GM12878 (cell line): ENCODE measurements around the gene HERPUD1. TPM values are rescaled to one million over a fixed set of nuclear protein-coding genes. Genes with fewer than 3 reads are reported as not detected.

ENCODE experiments used
- ATAC-seq: fragments of 200-7000 bp; cut with Tn5 transposase; 3 replicates; pipeline ENCODE4 v1.9.1; 2020; ENCODE audit warnings: mild to moderate bottlenecking, moderate library complexity
- BruUV-seq: library from RNA; stranded (reverse); fragments of 400-500 nt; replicated peaks from 2 replicates; lab custom pipeline; 2021; lab: Mats Ljungman, UMichigan
- CTCF ChIA-PET: fragments of 300-600 bp; sonication (Branson Sonifier 250); formaldehyde crosslinking; extraction: SDS; loops from one replicate; lab custom pipeline; 2021; ENCODE audit warnings: inconsistent platforms; lab: Yijun Ruan, JAX
- POLR2A ChIA-PET: fragments of 350-600 bp; formaldehyde crosslinking; extraction: SDS; loops from one replicate; lab custom pipeline; 2021; ENCODE audit warnings: inconsistent platforms; lab: Charles Lee
- RAD21 ChIA-PET: fragments of 300-600 bp; sonication (Branson Sonifier 250); formaldehyde crosslinking; loops from one replicate; lab custom pipeline; 2023; ENCODE audit warnings: antibody characterized with exemption; ENCODE audit not compliant: unreplicated experiment; lab: Charles Lee
- SMC1A ChIA-PET: fragments of 300-600 bp; sonication (Branson Sonifier 250); formaldehyde crosslinking; loops from one replicate; lab custom pipeline; 2023; ENCODE audit not compliant: unreplicated experiment, uncharacterized antibody; lab: Charles Lee
- DNase-seq: peaks from one replicate; pipeline ENCODE4 v3.0.0-alpha.2; 2011; ENCODE audit warnings: low read depth, low spot score
- FAIRE-seq: peaks from 3 replicates; lab custom pipeline; 2011; peaks lifted over from hg19 to GRCh38; lab: Jason Lieb, UNC
- H2AFZ ChIP-seq: 2 replicates; pipeline ENCODE4 v1.6.0; 2011; ENCODE audit warnings: low read depth, low read length, control low read depth; ENCODE audit not compliant: control insufficient read depth
- H3K27ac ChIP-seq: 2 replicates; pipeline ENCODE4 v1.5.1; 2011; ENCODE audit warnings: control low read depth; ENCODE audit not compliant: control insufficient read depth, insufficient read depth
- H3K27me3 ChIP-seq, 2 experiments: replicated peaks in 1 of 2; 2 replicates each; pipeline versions ENCODE4 v1.6.0 to v1.6.1; 2011; ENCODE audit warnings: low read length in 1 of 2; ENCODE audit not compliant: control insufficient read depth in 2 of 2, insufficient read depth in 2 of 2
- H3K36me3 ChIP-seq, 2 experiments: 2 replicates each; pipeline ENCODE4 v1.5.1; 2011; ENCODE audit warnings: low read length in 1 of 2; ENCODE audit not compliant: control insufficient read depth in 2 of 2, insufficient read depth in 2 of 2
- H3K4me1 ChIP-seq: 2 replicates; pipeline ENCODE4 v1.6.1; 2011; ENCODE audit warnings: mild to moderate bottlenecking, low read length, moderate library complexity, mixed read lengths; ENCODE audit not compliant: control insufficient read depth, insufficient read depth
- H3K4me2 ChIP-seq: 2 replicates; pipeline ENCODE4 v1.6.0; 2011; ENCODE audit warnings: control low read depth; ENCODE audit not compliant: control insufficient read depth, insufficient read depth
- H3K4me3 ChIP-seq: fragments of 200-600 bp; sonication (generic); 2 replicates; pipeline ENCODE4 v1.5.1; 2016
- H3K79me2 ChIP-seq: 2 replicates; pipeline ENCODE4 v1.6.0; 2011; ENCODE audit warnings: low read length; ENCODE audit not compliant: control insufficient read depth, insufficient read depth
- H3K9ac ChIP-seq: 2 replicates; pipeline ENCODE4 v1.8.0; 2011; ENCODE audit warnings: low read length, control low read depth, mixed read lengths; ENCODE audit not compliant: control insufficient read depth, insufficient read depth
- H3K9me3 ChIP-seq: replicated peaks from 3 replicates; pipeline ENCODE4 v1.5.1; 2011; ENCODE audit warnings: mild to moderate bottlenecking, low read length; ENCODE audit not compliant: control insufficient read depth, insufficient read depth
- H4K20me1 ChIP-seq: 2 replicates; pipeline ENCODE4 v1.6.0; 2011; ENCODE audit not compliant: control insufficient read depth, insufficient read depth
- CBFB ChIP-seq: IDR thresholded peaks from 2 replicates; pipeline ENCODE4 v1.6.1; 2016; ENCODE audit warnings: antibody characterized with exemption, low read depth
- ELK1 ChIP-seq: IDR thresholded peaks from 2 replicates; pipeline ENCODE4 v1.6.1; 2012; ENCODE audit warnings: low read depth, low read length, improper control_type of control experiment
- NFXL1 ChIP-seq: fragments of 450-650 bp; IDR thresholded peaks from 2 replicates; pipeline ENCODE4 v1.6.1; 2017; ENCODE audit warnings: antibody characterized with exemption, mild to moderate bottlenecking, borderline replicate concordance
- POLR2A ChIP-seq: IDR thresholded peaks from 2 replicates; pipeline ENCODE4 v1.6.1; 2011; ENCODE audit warnings: low read depth, mild to moderate bottlenecking, low read length
- POLR2AphosphoS5 ChIP-seq: IDR thresholded peaks from 2 replicates; pipeline ENCODE4 v1.6.1; 2011; ENCODE audit warnings: mild to moderate bottlenecking, low read length, inconsistent platforms
- RCOR1 ChIP-seq: conservative IDR thresholded peaks from 2 replicates; pipeline ENCODE4 v1.6.1; 2012; ENCODE audit warnings: low read depth, low read length, improper control_type of control experiment
- RELB ChIP-seq: fragments of 450-650 bp; IDR thresholded peaks from 2 replicates; pipeline ENCODE4 v1.6.1; 2017; ENCODE audit warnings: low read depth, mild to moderate bottlenecking, moderate library complexity
- RUNX3 ChIP-seq: IDR thresholded peaks from 2 replicates; pipeline ENCODE4 v1.6.1; 2012; ENCODE audit warnings: low read length, inconsistent platforms
- SKIL ChIP-seq: fragments of 450-650 bp; IDR thresholded peaks from 2 replicates; pipeline ENCODE4 v1.6.1; 2017; ENCODE audit warnings: mild to moderate bottlenecking, low read depth, inconsistent platforms; ENCODE audit not compliant: poor library complexity, severe bottlenecking
- SMAD1 ChIP-seq: fragments of 450-650 bp; IDR thresholded peaks from 2 replicates; pipeline ENCODE4 v1.6.1; 2018; ENCODE audit warnings: mild to moderate bottlenecking, low read depth; ENCODE audit not compliant: partially characterized antibody
- SREBF2 ChIP-seq: IDR thresholded peaks from 2 replicates; pipeline ENCODE4 v1.6.1; 2012; ENCODE audit warnings: mild to moderate bottlenecking, low read length
- WRNIP1 ChIP-seq: IDR thresholded peaks from 2 replicates; pipeline ENCODE4 v1.6.1; 2011; ENCODE audit warnings: low read depth, low read length, improper control_type of control experiment, borderline replicate concordance
- YBX1 ChIP-seq: fragments of 450-650 bp; IDR thresholded peaks from 2 replicates; pipeline ENCODE4 v1.6.1; 2016; ENCODE audit warnings: antibody characterized with exemption
- ZBED1 ChIP-seq: IDR thresholded peaks from 2 replicates; pipeline ENCODE4 v1.6.1; 2016; ENCODE audit warnings: borderline replicate concordance
- ZNF207 ChIP-seq: fragments of 450-650 bp; IDR thresholded peaks from 2 replicates; pipeline ENCODE4 v1.6.1; 2014; ENCODE audit warnings: antibody characterized with exemption, mild to moderate bottlenecking, borderline replicate concordance
- ZNF24 ChIP-seq: fragments of 450-650 bp; IDR thresholded peaks from 2 replicates; pipeline ENCODE4 v1.6.1; 2017; ENCODE audit warnings: antibody characterized with exemption, mild to moderate bottlenecking
- ZNF687 ChIP-seq: fragments of 450-650 bp; IDR thresholded peaks from 2 replicates; pipeline ENCODE4 v1.6.1; 2017; ENCODE audit warnings: mild to moderate bottlenecking, moderate library complexity
- WGBS: methylation state at CpG from one replicate; pipeline ENCODE4 v1.1.6; 2016; ENCODE audit warnings: low lambda C conversion rate; ENCODE audit not compliant: insufficient replicate concordance, insufficient coverage; ENCODE audit errors: missing lambda C conversion rate; 5-methylcytosine and 5-hydroxymethylcytosine counted together
- in situ Hi-C: fragments of 300-500 bp; cut with MboI; formaldehyde crosslinking; loops from 9 replicates; pipeline ENCODE4 v1.14.3; 2018; ENCODE audit warnings: mixed read lengths
- intact Hi-C: fragments of 100-400 bp; cut with micrococcal nuclease; formaldehyde crosslinking; loops from one replicate; pipeline ENCODE4 v1.14.2; 2022; ENCODE audit not compliant: unreplicated experiment
- polyA plus RNA-seq, 11 experiments: library from polyadenylated mRNA; depleted of rRNA in 4 of 11; unstranded in 6 of 11; stranded (reverse) in 5 of 11; fragments of >200 nt; fragmentation: Nextera tagmentation in 4 of 11; fragmentation: Illumina TruSeq in 1 of 11; extraction: Ambion mirVana in 4 of 11; extraction: Trizol in 1 of 11; gene quantifications; 1 replicate in 1 of 11; 2 replicates in 10 of 11; pipeline versions ENCODE4 v1.2.1 to v1.2.3, GENCODE V29; 2011 to 2016; ENCODE audit warnings: inconsistent platforms in 2 of 11, missing spikeins in 2 of 11, low read depth in 1 of 11
- total RNA-seq, 4 experiments: library from RNA; depleted of rRNA in 3 of 4; stranded (reverse); fragments of >200 nt in 3 of 4; fragmentation: Illumina TruSeq in 1 of 4; extraction: Trizol in 1 of 4; gene quantifications; 2 replicates each; pipeline versions ENCODE4 v1.2.1 to v1.2.3, GENCODE V29; 2013 to 2021

HERPUD1 gene
- total and polyA plus RNA-seq, 10 of the 15 experiments (the other 5 are each of a cell fraction or from before 2014, with no cell fraction given) = 32.6 to 212 (median 122) TPM

- ChIA-PET CTCF (interaction anchor here (1.5 to 1.7 kb wide), 2 partner anchors 16 to 29 kb away, joined by 3 to 6 read pairs; no protein-coding TSS in a partner anchor), SMC1A (interaction anchor here (1.1 to 4.6 kb wide), 7 partner anchors 9 to 68 kb away, joined by 3 to 18 read pairs (median 12); no protein-coding TSS in a partner anchor)
- no TSS peak for BruUV-seq
Measured at GRCh38 chr16:56935201-56935600, 3.3 kb downstream of the HERPUD1 start.

More at GRCh38 chr16:56935201-56935600, 3.3 kb downstream of the HERPUD1 start:
- H3K27me3 ChIP-seq = no peaks in the 10 kb centered on the region
- no peaks in the 10 kb centered on the region for H4K20me1 ChIP-seq
- H3K79me2 ChIP-seq = peaks cover 54% of the 10 kb centered on the region
- no peak overlapping the region for H2AFZ ChIP-seq
- FAIRE-seq (no peak), ATAC-seq (no peak), DNase-seq (no peak)
- peak overlapping the region; percentile 51 for H3K27ac ChIP-seq
- ChIA-PET POLR2A (interaction anchor here (0.5 to 21.1 kb wide), 6 partner anchors 12 to 75 kb away, joined by 3 to 306 read pairs (median 4); no protein-coding TSS in a partner anchor), RAD21 (interaction anchor here (1.0 to 1.4 kb wide), 2 partner anchors 11 to 15 kb away, joined by 3 to 4 read pairs; no protein-coding TSS in a partner anchor)
- intact Hi-C loops = no loop called here
- TF ChIP-seq POLR2A = no peak
- peak; percentile 30; the same call in 1 of the 2 replicates for TF ChIP-seq WRNIP1
- TF ChIP-seq ELK1 = no peak
- TF ChIP-seq POLR2AphosphoS5 = peak; percentile 47; the same call in 1 of the 2 replicates
- TF ChIP-seq ZBED1 = 0 out of 2 replicates have a peak, but pooled peaks have one; percentile 25
- TF ChIP-seq SREBF2 = no peak
- no peak for TF ChIP-seq ZNF687
- TF ChIP-seq YBX1 = no peak
- TF ChIP-seq RCOR1 = no peak
- TF ChIP-seq ZNF24 = no peak
- TF ChIP-seq SMAD1 = peak; percentile 18
- TF ChIP-seq ZNF207 = no peak
- TF ChIP-seq CBFB = no peak
- 0 out of 2 replicates have a peak, but pooled peaks have one; percentile 22 for TF ChIP-seq RELB
- TF ChIP-seq RUNX3 = no peak
- TF ChIP-seq NFXL1 = no peak
- TF ChIP-seq SKIL = no peak
- in situ Hi-C loops = no loop called here
- peaks cover 39% of the 10 kb centered on the region for H3K4me1 ChIP-seq
- no peaks in the 10 kb centered on the region for H3K9me3 ChIP-seq
- H3K4me2 ChIP-seq = peak overlapping the region; percentile 38
- peak overlapping the region; percentile 92 for H3K4me3 ChIP-seq
- H3K36me3 ChIP-seq = peaks cover 6 to 21% of the 10 kb centered on the region in 2 experiments
- WGBS = under 1% methylated on average over 5 of the region's 5 CpGs
- peak overlapping the region; percentile 61 for H3K9ac ChIP-seq
